ENCODE results near the gene HEPH. TPM values are rescaled to one million over a fixed set of nuclear protein-coding genes. Genes with fewer than 3 reads are reported as not detected.

Gene HEPH
- total RNA-seq, 4 donors from 2014 or later = 65.2 to 249 (median 231) TPM

- DNase-seq = no peak
- no peaks in the 10 kb centered on the region for H3K27me3 ChIP-seq
- peaks cover 0 to 9% (median 0%) of the 10 kb centered on the region in 3 donors for H3K36me3 ChIP-seq
- peak overlapping the region in 1 of 4 donors; percentile 38 for H3K27ac ChIP-seq
- no peaks in the 10 kb centered on the region for H3K4me1 ChIP-seq
- no peak overlapping the region for H3K4me3 ChIP-seq
- TF ChIP-seq CTCF (IDR thresholded peaks at IDR 0.05) = no peak
- no peak for TF ChIP-seq POLR2A (IDR thresholded peaks at IDR 0.05)
- no peaks in the 10 kb centered on the region for H3K9me3 ChIP-seq
Observed at GRCh38 chrX:66200050-66200664, 36.1 kb downstream of the HEPH start.

- Histone ChIP-seq H3K27ac (peak overlapping the region in 1 of 4 donors; percentile 38), H3K4me3 (no peak overlapping the region), H3K36me3 (peaks cover 0 to 14% (median 0%) of the 10 kb centered on the region in 3 donors), H3K4me1 (no peaks in the 10 kb centered on the region), H3K27me3 (no peaks in the 10 kb centered on the region), H3K9me3 (no peaks in the 10 kb centered on the region)
- no peak for TF ChIP-seq POLR2A (IDR thresholded peaks at IDR 0.05)
- peak in 4 of 6 experiments; percentile 7 to 48 (median 26) for TF ChIP-seq CTCF (IDR thresholded peaks at IDR 0.05)
- DNase-seq = no peak
Observed at GRCh38 chrX:66200855-66201795, 37.1 kb downstream of the HEPH start.

GRCh38 chrX:66203114-66203513 is 39.1 kb downstream of the HEPH start:
- no peak for DNase-seq
- Histone ChIP-seq H3K27me3 (no peaks in the 10 kb centered on the region), H3K36me3 (peaks cover 0 to 21% (median 0%) of the 10 kb centered on the region in 3 donors), H3K9me3 (no peaks in the 10 kb centered on the region), H3K27ac (no peak overlapping the region), H3K4me3 (no peak overlapping the region), H3K4me1 (no peaks in the 10 kb centered on the region)
- TF ChIP-seq POLR2A (IDR thresholded peaks at IDR 0.05) (no peak), CTCF (IDR thresholded peaks at IDR 0.05) (no peak)

GRCh38 chrX:66221856-66222255 is 57.8 kb downstream of the HEPH start:
- Histone ChIP-seq H3K27me3 (no peaks in the 10 kb centered on the region), H3K36me3 (no peaks in the 10 kb centered on the region)
- TF ChIP-seq POLR2A (IDR thresholded peaks at IDR 0.05) (no peak), CTCF (IDR thresholded peaks at IDR 0.05) (no peak)

GRCh38 chrX:66232296-66232695 is 68.2 kb downstream of the HEPH start:
- no peaks in the 10 kb centered on the region for H3K4me1 ChIP-seq
- no peaks in the 10 kb centered on the region for H3K27me3 ChIP-seq
- no peak for DNase-seq
- no peak overlapping the region for H3K27ac ChIP-seq
- no peak overlapping the region for H3K4me3 ChIP-seq
- H3K36me3 ChIP-seq = no peaks in the 10 kb centered on the region
- H3K9me3 ChIP-seq = no peaks in the 10 kb centered on the region
- TF ChIP-seq POLR2A (IDR thresholded peaks at IDR 0.05) = no peak
- no peak for TF ChIP-seq CTCF (IDR thresholded peaks at IDR 0.05)

More at GRCh38 chrX:66221856-66222255, 57.8 kb downstream of the HEPH start:
- DNase-seq = no peak
- Histone ChIP-seq H3K27ac (no peak overlapping the region), H3K4me3 (no peak overlapping the region), H3K9me3 (no peaks in the 10 kb centered on the region), H3K4me1 (no peaks in the 10 kb centered on the region)
